Measurements from ENCODE around the gene GPR15. TPM values are rescaled to one million over a fixed set of nuclear protein-coding genes. Genes with fewer than 3 reads are reported as not detected.

The GPR15 gene
- total and polyA plus RNA-seq, 8 donors = 0.07 to 0.19 (median 0.15) TPM; not detected in 5

DNA sequence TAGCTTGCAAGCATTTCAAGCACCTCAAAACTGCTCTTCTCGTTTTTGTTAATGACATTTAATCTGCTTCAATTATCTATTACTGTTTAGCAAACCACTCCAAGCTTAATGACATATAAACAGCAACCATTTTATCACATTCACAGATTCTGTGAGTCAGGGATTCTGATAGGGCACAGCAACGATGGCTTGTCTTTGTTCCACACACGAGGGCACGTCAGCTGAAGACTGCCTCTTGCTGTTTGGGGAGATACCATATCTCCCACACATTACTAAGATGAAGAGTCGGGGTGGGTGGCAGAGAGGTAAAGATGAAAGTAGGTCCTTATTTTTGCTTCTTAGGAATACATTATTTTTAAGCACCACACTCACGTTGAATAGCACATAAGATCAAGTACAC lies 42.4 kb downstream of the GPR15 start:
- Histone ChIP-seq H3K4me1 (no peaks in the 10 kb centered on the region), H3K36me3 (no peaks in the 10 kb centered on the region), H3K9me3 (no peaks in the 10 kb centered on the region), H3K27ac (no peak overlapping the region), H3K4me3 (no peak overlapping the region), H3K27me3 (no peaks in the 10 kb centered on the region)
- ATAC-seq (no peak), FAIRE-seq (no peak), DNase-seq (no peak)
- TF ChIP-seq, protein P1, sequence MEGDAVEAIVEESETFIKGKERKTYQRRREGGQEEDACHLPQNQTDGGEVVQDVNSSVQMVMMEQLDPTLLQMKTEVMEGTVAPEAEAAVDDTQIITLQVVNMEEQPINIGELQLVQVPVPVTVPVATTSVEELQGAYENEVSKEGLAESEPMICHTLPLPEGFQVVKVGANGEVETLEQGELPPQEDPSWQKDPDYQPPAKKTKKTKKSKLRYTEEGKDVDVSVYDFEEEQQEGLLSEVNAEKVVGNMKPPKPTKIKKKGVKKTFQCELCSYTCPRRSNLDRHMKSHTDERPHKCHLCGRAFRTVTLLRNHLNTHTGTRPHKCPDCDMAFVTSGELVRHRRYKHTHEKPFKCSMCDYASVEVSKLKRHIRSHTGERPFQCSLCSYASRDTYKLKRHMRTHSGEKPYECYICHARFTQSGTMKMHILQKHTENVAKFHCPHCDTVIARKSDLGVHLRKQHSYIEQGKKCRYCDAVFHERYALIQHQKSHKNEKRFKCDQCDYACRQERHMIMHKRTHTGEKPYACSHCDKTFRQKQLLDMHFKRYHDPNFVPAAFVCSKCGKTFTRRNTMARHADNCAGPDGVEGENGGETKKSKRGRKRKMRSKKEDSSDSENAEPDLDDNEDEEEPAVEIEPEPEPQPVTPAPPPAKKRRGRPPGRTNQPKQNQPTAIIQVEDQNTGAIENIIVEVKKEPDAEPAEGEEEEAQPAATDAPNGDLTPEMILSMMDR (IDR thresholded peaks at IDR 0.05) = no peak
- intact Hi-C loops (cut with DNase I) = no loop called here
- 56 to 72% methylated on average over 6 of the region's 6 CpGs for WGBS, 2 donors

GRCh38 chr3:98577178-98577895 lies 45.6 kb downstream of the GPR15 start:
- Histone ChIP-seq H3K27me3 (no peaks in the 10 kb centered on the region), H3K4me1 (no peaks in the 10 kb centered on the region), H3K9me3 (no peaks in the 10 kb centered on the region), H3K36me3 (peaks cover 0 to 18% (median 0%) of the 10 kb centered on the region in 3 donors), H3K4me3 (no peak overlapping the region), H3K27ac (no peak overlapping the region)
- no peak for DNase-seq
- no peak for FAIRE-seq
- intact Hi-C loops (cut with DNase I) = no loop called here
- 76 to 86% methylated on average over 4 of the region's 4 CpGs for WGBS, 2 donors
- TF ChIP-seq, protein P1 (IDR thresholded peaks at IDR 0.05) = no peak
- ATAC-seq = no peak

DNA sequence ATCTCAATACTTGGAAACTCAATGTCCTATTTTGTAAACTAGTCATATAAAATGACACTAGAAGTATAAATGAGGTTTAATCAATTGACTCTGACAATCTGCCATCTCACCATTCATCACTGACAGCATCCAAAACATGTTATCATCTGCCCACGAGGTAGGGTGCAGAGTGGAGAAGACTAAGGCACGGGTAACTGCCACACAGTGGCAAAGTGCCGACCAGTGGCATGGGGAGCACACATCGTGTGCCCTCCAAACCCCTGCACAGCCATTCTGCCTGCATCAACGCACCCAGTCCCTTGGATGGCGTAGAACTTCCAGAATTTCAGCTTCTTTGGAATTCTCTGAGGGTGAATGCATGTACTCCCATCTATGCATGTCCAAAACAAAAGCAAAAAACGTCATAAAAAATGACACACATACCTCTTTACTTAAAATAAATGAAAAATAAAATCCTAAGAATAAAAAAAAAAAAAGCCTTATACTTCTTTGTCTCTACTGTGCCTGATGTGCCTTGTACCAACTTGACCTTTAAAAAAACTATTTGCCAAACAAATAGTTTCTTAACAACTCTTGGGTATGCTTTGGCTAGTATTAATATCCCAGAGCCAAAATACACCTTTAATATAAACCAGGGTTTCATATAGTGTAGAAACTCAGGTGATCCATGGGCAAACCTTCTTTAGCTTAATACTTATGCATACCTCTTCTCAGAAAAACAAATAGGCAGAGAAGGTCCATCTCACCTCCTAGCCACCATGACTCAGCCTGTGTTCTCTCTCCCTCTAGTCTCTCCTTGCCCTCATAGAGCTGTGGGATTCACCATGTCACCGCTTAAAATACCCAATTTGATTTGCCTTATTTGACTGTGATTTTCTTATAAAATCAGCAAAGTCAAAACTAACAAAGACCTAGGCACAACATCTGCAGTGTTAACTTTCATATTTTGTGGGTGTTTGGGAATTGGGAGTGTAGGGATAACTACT lies 48.9 kb downstream of the GPR15 start:
- Histone ChIP-seq H3K27ac (no peak overlapping the region), H3K4me1 (no peaks in the 10 kb centered on the region), H3K4me3 (no peak overlapping the region), H3K36me3 (peaks cover 0 to 26% (median 0%) of the 10 kb centered on the region in 3 donors), H3K9me3 (no peaks in the 10 kb centered on the region), H3K27me3 (no peaks in the 10 kb centered on the region)
- TF ChIP-seq, protein P1 (IDR thresholded peaks at IDR 0.05) = no peak
- WGBS, 2 donors = 83 to 85% methylated on average over 8 of the region's 8 CpGs
- no peak for DNase-seq
- intact Hi-C loops (cut with DNase I) = no loop called here
- no peak for FAIRE-seq
- no peak for ATAC-seq

DNA sequence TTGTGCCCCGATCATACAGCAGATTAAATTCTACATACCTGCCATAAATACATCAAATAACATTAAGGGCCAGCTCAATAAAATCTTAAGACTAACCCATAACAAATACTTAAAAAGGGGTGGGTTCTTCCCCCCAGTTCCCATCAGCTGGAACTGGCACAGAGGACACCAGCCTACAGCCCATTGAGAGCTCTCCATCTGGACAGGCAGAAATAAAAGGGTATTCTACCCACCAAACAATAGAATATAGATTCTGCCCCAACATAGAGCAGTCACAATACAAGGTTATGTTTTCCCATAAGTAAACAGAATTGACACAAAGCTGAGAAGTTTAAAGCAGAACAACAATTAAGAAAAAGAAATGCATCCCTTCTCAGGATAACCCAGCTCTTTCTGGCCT lies 49.7 kb downstream of the GPR15 start:
- intact Hi-C loops (cut with DNase I) = no loop called here
- Histone ChIP-seq H3K36me3 (peaks cover 0 to 26% (median 0%) of the 10 kb centered on the region in 3 donors), H3K4me1 (no peaks in the 10 kb centered on the region), H3K4me3 (no peak overlapping the region), H3K27me3 (no peaks in the 10 kb centered on the region), H3K27ac (no peak overlapping the region), H3K9me3 (no peaks in the 10 kb centered on the region)
- TF ChIP-seq, protein P1 (IDR thresholded peaks at IDR 0.05) = no peak
- ATAC-seq = no peak
- no peak for DNase-seq
- 94% methylated on average over 1 of the region's 1 CpG for WGBS, 2 donors
- no peak for FAIRE-seq
